SW 1271 (cell line): Measurements from ENCODE around the gene YY2.
"Not testable (repeated sequence)": the region's sequence is repeated elsewhere in the genome, so short reads cannot be mapped to it uniquely, and the experiment has no call there.

Source experiments
- DNase-seq, 2 experiments: peaks; one replicate each; lab custom pipeline; 2025; lab: John Stamatoyannopoulos, UW

Gene YY2

DNA sequence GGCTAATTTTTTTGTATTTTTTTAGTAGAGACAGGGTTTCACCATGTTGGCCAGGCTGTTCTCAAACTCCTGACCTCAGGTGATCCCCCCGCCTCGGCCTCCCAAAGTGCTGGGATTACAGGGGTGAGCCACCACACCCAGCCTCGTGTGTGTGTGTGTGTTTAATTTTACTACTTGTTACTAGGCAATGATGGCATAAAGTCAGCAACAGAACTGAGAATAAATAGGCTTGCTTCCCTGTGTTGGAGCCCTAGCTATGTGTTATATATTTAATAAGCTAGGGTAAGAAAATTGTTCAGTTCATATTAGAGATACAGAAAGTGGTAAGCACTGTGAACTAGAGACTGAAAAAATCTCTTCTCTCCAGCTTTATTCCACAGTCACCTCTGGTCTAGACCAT, 18.4 kb downstream of the YY2 start:
- DNase-seq = not testable (repeated sequence)

GRCh38 chrX:21875013-21875412, 19.2 kb downstream of the YY2 start:
- no peak for DNase-seq

- DNase-seq = no peak
Observed at GRCh38 chrX:21881881-21882574, 26.2 kb downstream of the YY2 start.

DNA sequence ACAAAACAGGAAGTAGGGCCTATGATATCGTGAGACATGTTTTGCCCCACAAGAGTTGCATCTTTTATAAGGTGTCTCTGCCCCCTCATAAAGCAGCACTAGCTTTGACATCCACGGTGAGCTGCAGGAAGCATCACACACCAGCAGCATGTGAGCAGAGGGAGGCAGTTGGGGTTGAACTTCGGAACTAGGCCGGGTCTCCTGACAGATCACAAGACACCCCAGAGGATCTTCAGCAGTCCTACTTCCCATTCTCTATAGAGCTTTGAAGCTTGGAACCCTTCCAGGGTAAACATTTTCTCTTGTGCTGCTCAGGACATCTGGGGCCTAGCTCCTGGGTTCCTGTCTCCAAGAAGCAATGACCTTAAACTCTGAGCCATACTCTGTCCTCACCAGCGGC, 27.5 kb downstream of the YY2 start:
- no peak for DNase-seq

DNA sequence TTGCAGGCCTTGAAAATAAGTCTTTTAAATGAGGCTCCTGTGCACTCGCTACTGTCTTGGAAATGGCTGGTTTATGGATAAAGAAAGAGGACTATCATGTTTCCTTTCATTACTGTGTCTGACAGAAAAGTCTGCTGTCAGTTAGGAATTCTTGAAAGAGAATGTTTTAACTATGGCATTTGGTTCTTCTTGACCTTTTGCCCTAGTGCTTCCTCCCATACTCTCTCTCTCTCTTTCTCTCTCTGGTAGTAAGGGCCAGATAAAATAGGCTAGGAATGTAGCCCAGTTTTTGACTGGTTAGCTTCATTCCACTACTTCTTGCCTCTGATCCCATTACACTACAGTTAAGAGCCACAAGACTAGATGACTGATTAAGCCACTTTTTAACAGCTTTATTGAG, 29.8 kb downstream of the YY2 start:
- no peak for DNase-seq

DNA sequence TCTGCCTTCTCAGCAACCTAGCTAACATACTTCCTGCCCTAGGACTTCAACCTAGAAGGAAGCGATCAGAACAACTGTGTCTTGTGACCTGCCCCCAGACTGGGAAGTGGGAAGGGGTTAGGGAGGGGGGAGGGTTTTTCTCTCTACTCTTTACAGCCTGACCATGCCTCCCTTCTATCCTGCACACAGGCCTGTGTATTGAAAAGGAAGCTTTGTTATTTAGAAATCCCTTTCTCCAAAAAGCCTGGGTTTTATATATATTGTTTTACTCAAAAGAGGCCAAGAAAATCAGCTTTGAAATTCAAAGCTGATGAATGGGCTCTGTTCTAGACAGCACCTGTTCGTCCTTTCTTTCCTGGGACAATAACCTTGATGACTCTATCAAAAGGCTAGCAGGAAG, 49.5 kb downstream of the YY2 start:
- no peak for DNase-seq

DNA sequence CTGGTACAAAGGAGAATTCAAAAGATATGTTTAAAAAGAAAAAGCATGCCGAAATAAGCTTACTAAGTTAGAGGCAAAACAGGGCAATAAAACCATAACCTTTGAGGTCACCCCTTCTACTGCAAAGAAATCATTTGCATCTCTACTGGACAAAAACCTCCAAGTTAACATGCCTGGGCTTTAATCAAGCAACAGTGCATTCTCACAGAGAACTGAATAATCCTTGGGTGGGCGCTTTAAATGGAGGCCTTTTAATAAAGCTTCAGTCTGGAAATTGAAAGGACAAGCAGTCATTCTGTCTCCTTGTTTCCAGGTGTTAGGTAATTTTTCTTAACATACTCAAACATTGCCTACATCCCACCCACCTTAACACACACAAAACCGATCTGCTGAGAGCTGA, 50.2 kb downstream of the YY2 start:
- DNase-seq = no peak

DNA sequence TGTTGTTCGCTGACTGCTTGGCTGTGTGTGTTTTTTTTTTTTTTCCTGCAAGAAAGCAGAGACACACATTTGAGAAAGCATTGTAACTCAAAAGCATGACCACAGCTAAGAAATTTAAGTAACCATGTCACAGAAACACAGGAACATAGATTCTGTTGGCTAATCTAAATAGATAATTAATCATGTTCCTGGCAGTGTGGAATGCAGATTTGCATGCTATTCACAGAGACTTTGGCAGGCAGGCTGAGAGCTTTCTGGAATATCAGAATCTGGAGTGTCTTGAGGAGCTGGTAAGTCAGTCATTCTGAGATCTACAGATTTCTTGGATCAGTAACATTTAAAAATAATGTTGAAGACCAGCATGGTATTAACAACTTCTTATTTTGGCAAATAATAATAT, 51.5 kb downstream of the YY2 start:
- DNase-seq = no peak
